Testis (tissue), 3 donors: ENCODE measurements around the gene CLEC12A. TPM values are rescaled to one million over a fixed set of nuclear protein-coding genes. Genes with fewer than 3 reads are reported as not detected.
A peak's percentile ranks its signal among the peaks of the same experiment; 100 is the strongest.

Experiments
- DNase-seq: peaks from one replicate; pipeline ENCODE4 v3.0.0-alpha.2; 2019
- H3K27ac ChIP-seq, 2 donors: fragments of 200-600 bp; sonication (generic); one replicate each; pipeline ENCODE4 v1.5.1; 2019
- H3K27me3 ChIP-seq: fragments of 200-600 bp; sonication (generic); one replicate; pipeline ENCODE4 v1.5.1; 2019
- H3K36me3 ChIP-seq: fragments of 200-600 bp; sonication (generic); one replicate; pipeline ENCODE4 v1.5.1; 2017; ENCODE audit warnings: low read depth; ENCODE audit errors: missing control alignments
- H3K4me1 ChIP-seq: fragments of 200-600 bp; sonication (generic); one replicate; pipeline ENCODE4 v1.5.1; 2019
- H3K4me3 ChIP-seq, 2 donors: fragments of 200-600 bp; sonication (generic); one replicate each; pipeline ENCODE4 v1.5.1; 2017 to 2019
- H3K9me3 ChIP-seq: fragments of 200-600 bp; sonication (generic); one replicate; pipeline ENCODE4 v1.5.1; 2017
- POLR2A ChIP-seq: fragments of 450-650 bp; IDR thresholded peaks from one replicate; pipeline ENCODE4 v1.6.1; 2017; ENCODE audit warnings: antibody characterized with exemption, mild to moderate bottlenecking, moderate library complexity
- WGBS, 2 donors: methylation state at CpG; one replicate each; pipeline ENCODE4 v1.1.5; 2018; 5-methylcytosine and 5-hydroxymethylcytosine counted together
- intact Hi-C: fragments of 100-400 bp; cut with DNase I; formaldehyde crosslinking; loops from one replicate; pipeline ENCODE4 v1.15.1; 2023; ENCODE audit warnings: low total_unique reads
- polyA plus RNA-seq: library from polyadenylated mRNA; stranded (reverse); fragments of 350-450 nt; fragmentation: Illumina TruSeq; extraction: RNeasy Lipid Tissue Mini Kit (QIAGEN cat#74804); gene quantifications from one replicate; pipeline ENCODE4 v1.2.3, GENCODE V29; 2014; ENCODE audit warnings: low read depth, low replicate concordance; ENCODE audit not compliant: insufficient read depth
- total RNA-seq, 2 donors: library from RNA; depleted of rRNA; stranded (reverse); fragments of >200 nt; gene quantifications; one replicate each; pipeline ENCODE4 v1.2.3, GENCODE V29; 2016
- TF ChIP-seq, protein P1 (sequence below), 3 experiments: fragments of 450-650 bp in 2 of 3; fragments of 200-600 bp in 1 of 3; sonication (generic) in 1 of 3; IDR thresholded peaks; one replicate each; pipeline ENCODE4 v1.5.1; 2016 to 2019; ENCODE audit warnings: antibody characterized with exemption in 3 of 3, mild to moderate bottlenecking in 2 of 3, moderate library complexity in 1 of 3

Gene CLEC12A
- total and polyA plus RNA-seq, 3 donors from 2014 or later, result 0.31 to 2.0 TPM; not detected in 1

DNA sequence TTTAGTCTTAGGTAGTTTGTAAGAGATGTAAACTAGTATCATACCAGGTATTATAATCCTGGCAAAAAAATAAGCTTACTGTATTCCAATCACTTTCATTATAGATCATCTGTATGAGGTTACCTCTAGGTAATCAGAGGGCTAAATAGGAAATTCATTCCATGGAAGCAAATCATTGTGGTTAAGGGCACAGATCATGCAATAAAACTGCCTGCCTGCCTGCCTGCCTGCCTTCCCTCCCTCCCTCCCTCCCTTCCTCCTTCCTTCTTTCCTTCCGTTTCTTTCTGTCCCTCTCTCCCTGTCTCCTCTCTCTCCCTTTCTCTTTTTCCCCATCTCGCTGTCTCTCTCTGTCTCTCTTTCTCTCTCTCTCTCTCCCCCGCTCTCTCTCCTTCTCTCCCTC lies 56.1 kb downstream of the CLEC12A start:
- 64 to 73% methylated on average over 3 of the region's 3 CpGs for WGBS, 2 donors
- H3K9me3 ChIP-seq, result no peaks in the 10 kb centered on the region

DNA sequence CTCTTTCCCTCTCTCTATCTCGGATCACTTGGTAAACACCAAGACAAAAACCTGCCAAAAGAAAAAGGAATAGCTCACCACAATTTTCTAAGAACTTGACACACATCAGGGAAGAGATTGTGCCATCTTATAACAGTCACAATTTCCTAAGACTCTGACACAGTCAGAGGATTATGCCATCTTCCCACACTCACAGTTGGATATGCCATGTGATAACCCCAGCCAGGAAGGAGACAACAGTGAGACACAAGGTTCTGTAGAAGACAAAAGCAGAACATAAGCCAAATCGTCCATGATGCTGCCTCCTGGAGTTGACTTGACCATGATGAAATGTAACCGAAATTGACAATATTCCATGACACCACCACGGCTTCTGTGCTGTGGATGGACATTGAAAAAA lies 56.5 kb downstream of the CLEC12A start:
- no peaks in the 10 kb centered on the region for H3K4me1 ChIP-seq
- H3K27me3 ChIP-seq, result no peaks in the 10 kb centered on the region
- DNase-seq, result no peak
- H3K9me3 ChIP-seq, result no peaks in the 10 kb centered on the region
- 61 to 72% methylated on average over 4 of the region's 4 CpGs for WGBS, 2 donors
- H3K4me3 ChIP-seq, result no peak overlapping the region
- TF ChIP-seq, protein P1, sequence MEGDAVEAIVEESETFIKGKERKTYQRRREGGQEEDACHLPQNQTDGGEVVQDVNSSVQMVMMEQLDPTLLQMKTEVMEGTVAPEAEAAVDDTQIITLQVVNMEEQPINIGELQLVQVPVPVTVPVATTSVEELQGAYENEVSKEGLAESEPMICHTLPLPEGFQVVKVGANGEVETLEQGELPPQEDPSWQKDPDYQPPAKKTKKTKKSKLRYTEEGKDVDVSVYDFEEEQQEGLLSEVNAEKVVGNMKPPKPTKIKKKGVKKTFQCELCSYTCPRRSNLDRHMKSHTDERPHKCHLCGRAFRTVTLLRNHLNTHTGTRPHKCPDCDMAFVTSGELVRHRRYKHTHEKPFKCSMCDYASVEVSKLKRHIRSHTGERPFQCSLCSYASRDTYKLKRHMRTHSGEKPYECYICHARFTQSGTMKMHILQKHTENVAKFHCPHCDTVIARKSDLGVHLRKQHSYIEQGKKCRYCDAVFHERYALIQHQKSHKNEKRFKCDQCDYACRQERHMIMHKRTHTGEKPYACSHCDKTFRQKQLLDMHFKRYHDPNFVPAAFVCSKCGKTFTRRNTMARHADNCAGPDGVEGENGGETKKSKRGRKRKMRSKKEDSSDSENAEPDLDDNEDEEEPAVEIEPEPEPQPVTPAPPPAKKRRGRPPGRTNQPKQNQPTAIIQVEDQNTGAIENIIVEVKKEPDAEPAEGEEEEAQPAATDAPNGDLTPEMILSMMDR (IDR thresholded peaks at IDR 0.05), result no peak
- TF ChIP-seq POLR2A, result no peak
- intact Hi-C loops, result no loop called here
- H3K27ac ChIP-seq, result no peak overlapping the region
- no peaks in the 10 kb centered on the region for H3K36me3 ChIP-seq

More for the DNA sequence above, 56.1 kb downstream of the CLEC12A start:
- intact Hi-C loops, result no loop called here
- TF ChIP-seq, protein P1 (IDR thresholded peaks at IDR 0.05), result no peak
- no peak for TF ChIP-seq POLR2A
- Histone ChIP-seq H3K4me3 (no peak overlapping the region), H3K36me3 (no peaks in the 10 kb centered on the region), H3K27me3 (no peaks in the 10 kb centered on the region), H3K27ac (no peak overlapping the region), H3K4me1 (no peaks in the 10 kb centered on the region)
- no peak for DNase-seq

GRCh38 chr12:10030446-10030845 lies 59.2 kb downstream of the CLEC12A start, which contains the start of gene CLEC9A:
TSS of gene CLEC9A (plus strand) at chr12:10030682. CDS start at chr12:10052688, 22,006 bp downstream.
- no peaks in the 10 kb centered on the region for H3K27me3 ChIP-seq
- 74 to 82% methylated on average over 14 of the region's 14 CpGs for WGBS, 2 donors
- intact Hi-C loops, result loop anchor here (10.0 kb wide), 1 partner anchor 104 kb away; the partner anchor contains the start of gene CLEC7A
- H3K36me3 ChIP-seq, result no peaks in the 10 kb centered on the region
- no peak for TF ChIP-seq POLR2A
- H3K27ac ChIP-seq, result no peak within 1 kb of the TSS
- H3K4me3 ChIP-seq, result peak within 1 kb of the TSS; percentile 50
- peak; percentile 56 for DNase-seq
- no peaks in the 10 kb centered on the region for H3K4me1 ChIP-seq
- H3K9me3 ChIP-seq, result no peaks in the 10 kb centered on the region

- WGBS, 2 donors, result 44 to 49% methylated on average over 4 of the region's 4 CpGs
- Histone ChIP-seq H3K27ac (no peak overlapping the region), H3K36me3 (no peaks in the 10 kb centered on the region), H3K4me1 (no peaks in the 10 kb centered on the region), H3K9me3 (no peaks in the 10 kb centered on the region), H3K4me3 (no peak overlapping the region), H3K27me3 (no peaks in the 10 kb centered on the region)
- intact Hi-C loops, result loop anchor here (10.0 kb wide), 1 partner anchor 103 kb away; the partner anchor contains the start of gene CLEC7A
- no peak for DNase-seq
- TF ChIP-seq, protein P1 (IDR thresholded peaks at IDR 0.05), result no peak
- no peak for TF ChIP-seq POLR2A
These were observed 60.1 kb downstream of the CLEC12A start for GRCh38 chr12:10031321-10031720.

DNA sequence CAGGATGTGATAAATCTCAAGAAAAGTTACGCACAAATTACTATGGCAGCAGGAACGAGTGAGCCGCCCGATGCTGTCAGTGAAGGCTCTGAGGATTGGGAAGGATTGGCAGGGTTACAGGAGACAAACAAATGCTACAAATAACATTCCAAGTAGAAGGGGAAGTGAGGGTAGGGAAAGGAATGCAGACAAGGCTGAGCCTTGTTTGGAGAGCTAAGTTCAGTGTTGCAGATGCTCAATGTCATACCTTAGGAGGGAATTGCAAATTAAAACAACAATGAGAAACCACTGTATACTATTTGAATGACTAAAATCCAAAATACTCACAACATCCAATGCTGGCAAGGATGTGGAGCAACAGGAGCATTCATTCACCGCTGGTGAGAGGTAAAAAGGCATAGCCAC lies 60.6 kb downstream of the CLEC12A start:
- Histone ChIP-seq H3K27me3 (no peaks in the 10 kb centered on the region), H3K27ac (no peak overlapping the region), H3K36me3 (no peaks in the 10 kb centered on the region), H3K4me3 (no peak overlapping the region), H3K4me1 (no peaks in the 10 kb centered on the region), H3K9me3 (no peaks in the 10 kb centered on the region)
- intact Hi-C loops, result loop anchor here (10.0 kb wide), 1 partner anchor 103 kb away; the partner anchor contains the start of gene CLEC7A
- WGBS, 2 donors, result 35 to 54% methylated on average over 5 of the region's 5 CpGs
- no peak for DNase-seq
- TF ChIP-seq, protein P1 (IDR thresholded peaks at IDR 0.05), result no peak
- no peak for TF ChIP-seq POLR2A
